Measurements from ENCODE around the gene GCN1.
"Not testable (repeated sequence)": the region's sequence is repeated elsewhere in the genome, so short reads cannot be mapped to it uniquely, and the experiment has no call there.

The GCN1 gene

GRCh38 chr12:120214626-120215356 lies 20.3 kb upstream of the GCN1 start:
- no peak for DNase-seq

GRCh38 chr12:120213758-120214157 lies 19.2 kb upstream of the GCN1 start:
- no peak for DNase-seq

- not testable (repeated sequence) for DNase-seq
Observed at GRCh38 chr12:120213182-120213581, 18.7 kb upstream of the GCN1 start.

- no peak for DNase-seq
Observed at GRCh38 chr12:120212301-120212700, 17.8 kb upstream of the GCN1 start.

GRCh38 chr12:120211904-120212283 lies 17.4 kb upstream of the GCN1 start:
- no peak for DNase-seq

- no peak for DNase-seq
Observed at GRCh38 chr12:120211243-120211903, 16.9 kb upstream of the GCN1 start.

- no peak for DNase-seq
Observed at GRCh38 chr12:120209851-120210250, 15.3 kb upstream of the GCN1 start.

- DNase-seq: no peak
Observed at GRCh38 chr12:120207227-120207626, 12.7 kb upstream of the GCN1 start.

GRCh38 chr12:120206781-120207180 lies 12.3 kb upstream of the GCN1 start:
- not testable (repeated sequence) for DNase-seq

- DNase-seq: no peak
Observed at GRCh38 chr12:120206228-120206627, 11.7 kb upstream of the GCN1 start.

- no peak for DNase-seq
Observed at GRCh38 chr12:120204171-120204570, 9.7 kb upstream of the GCN1 start.

- no peak for DNase-seq
Observed at GRCh38 chr12:120200364-120200800, 5.9 kb upstream of the GCN1 start.

- no peak for DNase-seq
Observed at GRCh38 chr12:120199595-120200306, 5.2 kb upstream of the GCN1 start.

GRCh38 chr12:120199025-120199424 lies 4.5 kb upstream of the GCN1 start:
- DNase-seq: no peak

GRCh38 chr12:120197542-120197887 lies 3.0 kb upstream of the GCN1 start:
- no peak for DNase-seq

- not testable (repeated sequence) for DNase-seq
Observed at GRCh38 chr12:120196817-120197541, 2.5 kb upstream of the GCN1 start.

- no peak for DNase-seq
Observed at GRCh38 chr12:120196363-120196762, 1.8 kb upstream of the GCN1 start.

GRCh38 chr12:120194226-120194533 lies 335 bp downstream of the GCN1 start:
- DNase-seq: no peak

- not testable (repeated sequence) for DNase-seq
Observed at GRCh38 chr12:120193286-120193685, 1.2 kb downstream of the GCN1 start.

- DNase-seq: no peak
Observed at GRCh38 chr12:120190985-120191480, 3.5 kb downstream of the GCN1 start.

GRCh38 chr12:120190386-120190785 lies 4.1 kb downstream of the GCN1 start:
- no peak for DNase-seq

GRCh38 chr12:120186654-120187053 lies 7.9 kb downstream of the GCN1 start:
- no peak for DNase-seq

GRCh38 chr12:120183211-120183631 lies 11.3 kb downstream of the GCN1 start:
- no peak for DNase-seq

Measured in NCI-H1436 treated with DMSO at 0.1 percent for 48 hours (cell line).